HepG2 (cell line): ENCODE measurements around the gene KAZN. TPM values are rescaled to one million over a fixed set of nuclear protein-coding genes. Genes with fewer than 3 reads are reported as not detected.
A peak's percentile ranks its signal among the peaks of the same experiment; 100 is the strongest.

Source experiments
- ADNP ChIP-seq: sonication (generic); formaldehyde crosslinking; IDR thresholded peaks from 2 replicates; pipeline ENCODE4 v1.4.0; 2020; ENCODE audit warnings: missing genetic modification reagents
- DMTF1 ChIP-seq: sonication (generic); formaldehyde crosslinking; IDR thresholded peaks from 2 replicates; pipeline ENCODE4 v1.4.0; 2020; ENCODE audit warnings: mild to moderate bottlenecking, missing genetic modification reagents
- E2F5 ChIP-seq: sonication (generic); formaldehyde crosslinking; conservative IDR thresholded peaks from 2 replicates; pipeline ENCODE4 v1.4.0; 2020; ENCODE audit warnings: missing genetic modification reagents
- KAT8 ChIP-seq: IDR thresholded peaks from 2 replicates; pipeline ENCODE4 v1.6.1; 2016; ENCODE audit warnings: missing genetic modification reagents, missing compliant biosample characterization
- MIER2 ChIP-seq: IDR thresholded peaks from 2 replicates; pipeline ENCODE4 v1.6.1; 2016; ENCODE audit warnings: missing biosample characterization, missing genetic modification reagents
- NFE2 ChIP-seq: sonication (generic); formaldehyde crosslinking; IDR thresholded peaks from 2 replicates; pipeline ENCODE4 v1.4.0; 2020; ENCODE audit warnings: missing genetic modification reagents
- SKIL ChIP-seq: sonication (generic); formaldehyde crosslinking; IDR thresholded peaks from 2 replicates; pipeline ENCODE4 v1.8.0; 2022; ENCODE audit warnings: missing genetic modification reagents, mild to moderate bottlenecking, moderate library complexity, borderline replicate concordance
- SMARCE1 ChIP-seq: fragments of 450-650 bp; IDR thresholded peaks from 2 replicates; pipeline ENCODE4 v1.6.1; 2017; ENCODE audit warnings: borderline replicate concordance
- ZBTB25 ChIP-seq: IDR thresholded peaks from 2 replicates; pipeline ENCODE4 v1.6.1; 2018; ENCODE audit warnings: missing genetic modification reagents
- ZKSCAN5 ChIP-seq: sonication (generic); formaldehyde crosslinking; IDR thresholded peaks from 2 replicates; pipeline ENCODE4 v1.5.1; 2020; ENCODE audit warnings: mild to moderate bottlenecking, missing genetic modification reagents
- ZNF205 ChIP-seq: IDR thresholded peaks from 2 replicates; pipeline ENCODE4 v1.6.1; 2018; ENCODE audit warnings: missing biosample characterization, missing genetic modification reagents
- ZNF317 ChIP-seq: sonication (generic); formaldehyde crosslinking; IDR thresholded peaks from 2 replicates; pipeline ENCODE4 v1.5.0; 2020; ENCODE audit warnings: mild to moderate bottlenecking, missing genetic modification reagents
- ZNF558 ChIP-seq: sonication (generic); formaldehyde crosslinking; IDR thresholded peaks from 2 replicates; pipeline ENCODE4 v1.9.0; 2022; ENCODE audit warnings: mild to moderate bottlenecking, missing genetic modification reagents, borderline replicate concordance
- ZNF564 ChIP-seq: sonication (generic); formaldehyde crosslinking; IDR thresholded peaks from 2 replicates; pipeline ENCODE4 v1.8.1; 2023; ENCODE audit warnings: mild to moderate bottlenecking, missing genetic modification reagents
- ZNF674 ChIP-seq: sonication (generic); formaldehyde crosslinking; IDR thresholded peaks from 2 replicates; pipeline ENCODE4 v1.5.0; 2020; ENCODE audit warnings: low read depth, mild to moderate bottlenecking, missing genetic modification reagents
- ZNF790 ChIP-seq: sonication (generic); formaldehyde crosslinking; IDR thresholded peaks from 2 replicates; pipeline ENCODE4 v1.8.0; 2022; ENCODE audit warnings: missing genetic modification reagents, mild to moderate bottlenecking, borderline replicate concordance
- ZSCAN30 ChIP-seq: sonication (generic); formaldehyde crosslinking; IDR thresholded peaks from 2 replicates; pipeline ENCODE4 v1.5.0; 2020; ENCODE audit warnings: mild to moderate bottlenecking, missing genetic modification reagents
- ZSCAN9 ChIP-seq: IDR thresholded peaks from 2 replicates; pipeline ENCODE4 v1.6.1; 2016; ENCODE audit warnings: borderline replicate concordance
- polyA plus RNA-seq, 8 experiments: library from polyadenylated mRNA; depleted of rRNA in 3 of 8; stranded (reverse) in 7 of 8; unstranded in 1 of 8; fragments of >200 nt; fragmentation: Illumina TruSeq in 4 of 8; extraction: Trizol in 4 of 8; gene quantifications; 2 replicates each; pipeline versions ENCODE4 v1.2.1 to v1.2.3, GENCODE V29; 2011 to 2016; ENCODE audit warnings: low read depth in 4 of 8, missing spikeins in 1 of 8, mixed read lengths in 1 of 8; ENCODE audit not compliant: insufficient read depth in 1 of 8
- total RNA-seq, 5 experiments: library from RNA; depleted of rRNA; stranded (reverse); fragments of >200 nt; fragmentation: Illumina TruSeq; extraction: Trizol; gene quantifications; 2 replicates each; pipeline ENCODE4 v1.2.3, GENCODE V29; 2016; ENCODE audit warnings: low read depth in 1 of 5
- TF ChIP-seq, protein P1 (sequence below): IDR thresholded peaks from 2 replicates; pipeline ENCODE4 v1.6.1; 2016; ENCODE audit warnings: low read depth
- TF ChIP-seq, protein P2 (sequence below): sonication (generic); formaldehyde crosslinking; IDR thresholded peaks from 2 replicates; pipeline ENCODE4 v1.5.1; 2020; ENCODE audit warnings: missing genetic modification reagents, mild to moderate bottlenecking, borderline replicate concordance
- TF ChIP-seq, protein P3 (sequence below): sonication (generic); formaldehyde crosslinking; IDR thresholded peaks from 2 replicates; pipeline ENCODE4 v1.5.0; 2020; ENCODE audit warnings: missing genetic modification reagents, mild to moderate bottlenecking, borderline replicate concordance

The KAZN gene
- total and polyA plus RNA-seq, 2 of the 13 experiments (the other 11 are each of a cell fraction or from before 2014, with no cell fraction given): 10.4 to 13.5 TPM

DNA sequence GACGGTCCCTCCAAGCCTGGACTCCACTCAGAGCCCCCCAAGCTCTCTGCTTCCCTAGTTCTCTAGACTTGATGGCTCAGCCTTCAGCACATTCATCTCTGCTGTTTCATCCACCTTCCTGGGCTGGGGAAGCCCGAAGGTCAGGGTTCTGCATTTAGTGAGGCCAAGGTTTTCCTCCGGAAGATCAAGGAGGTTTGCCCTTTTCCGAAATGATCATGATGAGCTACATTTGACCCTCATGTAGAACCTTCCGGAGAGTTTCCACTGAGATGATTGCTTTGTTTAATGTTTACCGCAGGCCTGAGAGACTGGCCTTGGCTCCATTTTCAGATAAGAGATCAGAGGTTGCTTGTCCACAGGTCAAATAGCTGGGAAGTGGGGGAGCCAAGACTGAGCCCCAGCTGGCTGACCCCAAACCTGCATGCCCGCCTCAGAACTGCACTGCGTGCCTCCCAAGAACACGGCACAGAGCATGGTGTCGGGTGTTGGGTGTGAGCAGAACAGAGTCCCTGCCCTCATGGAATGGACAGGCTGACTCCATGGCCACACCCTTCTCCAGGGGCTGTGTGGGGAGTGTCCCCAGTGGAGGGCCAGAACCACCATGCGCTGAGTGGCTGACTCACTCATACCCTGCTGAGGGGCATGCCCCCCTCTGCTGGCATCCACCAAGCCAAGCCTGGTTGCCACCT lies 354.3 kb downstream of the KAZN start (continued):
- TF ChIP-seq SKIL (CRISPR knock-in tag) (peak; percentile 94), DMTF1 (no peak), ADNP (CRISPR knock-in tag) (no peak), ZSCAN30 (CRISPR knock-in tag) (no peak), NFE2 (no peak), ZNF564 (no peak), MIER2 (no peak), ZNF317 (CRISPR knock-in tag) (peak; percentile 86), ZSCAN9 (peak; percentile 92; the same call in 1 of the 2 replicates), SMARCE1 (no peak), ZNF205 (CRISPR knock-in tag) (peak; percentile 67; the same call in 1 of the 2 replicates), ZKSCAN5 (no peak), KAT8 (CRISPR knock-in tag) (peak; percentile 76), ZNF558 (CRISPR knock-in tag) (no peak), ZBTB25 (peak; percentile 74; the same call in 1 of the 2 replicates), ZNF790 (no peak), ZNF674 (CRISPR knock-in tag) (no peak), E2F5 (CRISPR knock-in tag) (no peak)
- TF ChIP-seq, protein P1, sequence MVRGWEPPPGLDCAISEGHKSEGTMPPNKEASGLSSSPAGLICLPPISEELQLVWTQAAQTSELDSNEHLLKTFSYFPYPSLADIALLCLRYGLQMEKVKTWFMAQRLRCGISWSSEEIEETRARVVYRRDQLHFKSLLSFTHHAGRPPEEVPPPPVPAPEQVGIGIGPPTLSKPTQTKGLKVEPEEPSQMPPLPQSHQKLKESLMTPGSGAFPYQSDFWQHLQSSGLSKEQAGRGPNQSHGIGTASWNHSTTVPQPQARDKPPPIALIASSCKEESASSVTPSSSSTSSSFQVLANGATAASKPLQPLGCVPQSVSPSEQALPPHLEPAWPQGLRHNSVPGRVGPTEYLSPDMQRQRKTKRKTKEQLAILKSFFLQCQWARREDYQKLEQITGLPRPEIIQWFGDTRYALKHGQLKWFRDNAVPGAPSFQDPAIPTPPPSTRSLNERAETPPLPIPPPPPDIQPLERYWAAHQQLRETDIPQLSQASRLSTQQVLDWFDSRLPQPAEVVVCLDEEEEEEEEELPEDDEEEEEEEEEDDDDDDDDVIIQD (CRISPR knock-in tag): peak; percentile 61; the same call in 1 of the 2 replicates
- TF ChIP-seq, protein P2, sequence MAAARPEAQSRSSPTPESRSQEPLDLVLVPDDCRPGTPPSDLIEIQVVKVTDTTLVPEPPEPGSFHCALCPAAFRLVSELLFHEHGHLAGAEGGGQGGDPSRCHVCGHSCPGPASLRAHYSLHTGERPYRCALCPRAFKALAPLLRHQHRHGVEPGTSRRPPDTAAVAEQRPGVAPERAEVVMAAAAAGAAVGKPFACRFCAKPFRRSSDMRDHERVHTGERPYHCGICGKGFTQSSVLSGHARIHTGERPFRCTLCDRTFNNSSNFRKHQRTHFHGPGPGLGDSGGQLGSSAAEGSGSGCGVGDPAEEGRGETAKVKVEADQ (CRISPR knock-in tag): peak; percentile 80; the same call in 1 of the 2 replicates
- TF ChIP-seq, protein P3, sequence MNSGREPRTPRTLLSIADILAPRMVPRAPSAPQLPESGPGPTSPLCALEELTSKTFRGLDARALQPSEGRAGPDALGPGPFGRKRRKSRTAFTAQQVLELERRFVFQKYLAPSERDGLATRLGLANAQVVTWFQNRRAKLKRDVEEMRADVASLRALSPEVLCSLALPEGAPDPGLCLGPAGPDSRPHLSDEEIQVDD (CRISPR knock-in tag): no peak
